ENCODE measurements around the gene ZNF638. TPM values are rescaled to one million over a fixed set of nuclear protein-coding genes. Genes with fewer than 3 reads are reported as not detected.

The ZNF638 gene
- total RNA-seq, 2 donors from 2014 or later: 73.2 to 76.9 TPM

DNA sequence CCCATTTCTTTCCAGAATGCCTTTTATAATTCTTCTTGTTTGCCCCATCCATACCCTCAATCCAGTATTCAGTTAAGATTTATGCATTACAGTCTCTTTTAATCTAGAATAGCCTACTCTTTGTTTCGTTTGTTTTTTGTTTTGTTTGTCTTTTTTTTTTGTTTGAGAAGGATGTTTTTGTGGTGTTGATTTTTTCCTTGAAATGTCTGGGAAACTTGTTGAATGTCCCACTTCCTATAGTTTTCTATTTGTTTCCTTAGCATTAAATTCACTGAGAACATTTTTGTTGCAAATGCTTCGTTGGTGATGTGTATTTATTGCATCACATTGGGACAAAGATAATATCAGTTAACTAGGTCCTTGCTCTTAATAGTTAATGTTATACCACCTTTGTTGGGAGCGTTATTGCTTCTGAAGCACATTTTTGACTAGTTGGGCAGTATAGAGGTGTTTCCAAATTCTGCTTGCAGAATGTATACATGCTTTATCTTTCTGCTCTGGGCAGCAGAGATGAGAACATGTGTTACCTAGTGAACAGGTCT, 28.9 kb downstream of the ZNF638 start:
- no peak for DNase-seq
- no peak overlapping the region for H3K27ac ChIP-seq
- TF ChIP-seq, protein P1, sequence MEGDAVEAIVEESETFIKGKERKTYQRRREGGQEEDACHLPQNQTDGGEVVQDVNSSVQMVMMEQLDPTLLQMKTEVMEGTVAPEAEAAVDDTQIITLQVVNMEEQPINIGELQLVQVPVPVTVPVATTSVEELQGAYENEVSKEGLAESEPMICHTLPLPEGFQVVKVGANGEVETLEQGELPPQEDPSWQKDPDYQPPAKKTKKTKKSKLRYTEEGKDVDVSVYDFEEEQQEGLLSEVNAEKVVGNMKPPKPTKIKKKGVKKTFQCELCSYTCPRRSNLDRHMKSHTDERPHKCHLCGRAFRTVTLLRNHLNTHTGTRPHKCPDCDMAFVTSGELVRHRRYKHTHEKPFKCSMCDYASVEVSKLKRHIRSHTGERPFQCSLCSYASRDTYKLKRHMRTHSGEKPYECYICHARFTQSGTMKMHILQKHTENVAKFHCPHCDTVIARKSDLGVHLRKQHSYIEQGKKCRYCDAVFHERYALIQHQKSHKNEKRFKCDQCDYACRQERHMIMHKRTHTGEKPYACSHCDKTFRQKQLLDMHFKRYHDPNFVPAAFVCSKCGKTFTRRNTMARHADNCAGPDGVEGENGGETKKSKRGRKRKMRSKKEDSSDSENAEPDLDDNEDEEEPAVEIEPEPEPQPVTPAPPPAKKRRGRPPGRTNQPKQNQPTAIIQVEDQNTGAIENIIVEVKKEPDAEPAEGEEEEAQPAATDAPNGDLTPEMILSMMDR (IDR thresholded peaks at IDR 0.05): no peak
- H3K4me3 ChIP-seq: no peak overlapping the region
- no peak overlapping the region for H3K9ac ChIP-seq (ENCODE audit: low read depth in 2 of 2, low read length in 2 of 2)
- H3K36me3 ChIP-seq: peaks cover 2% of the 10 kb centered on the region
- H3K4me1 ChIP-seq: no peaks in the 10 kb centered on the region
- H3K27me3 ChIP-seq: no peaks in the 10 kb centered on the region
- H3K9me3 ChIP-seq: no peaks in the 10 kb centered on the region
- intact Hi-C loops (cut with DNase I): no loop called here

DNA sequence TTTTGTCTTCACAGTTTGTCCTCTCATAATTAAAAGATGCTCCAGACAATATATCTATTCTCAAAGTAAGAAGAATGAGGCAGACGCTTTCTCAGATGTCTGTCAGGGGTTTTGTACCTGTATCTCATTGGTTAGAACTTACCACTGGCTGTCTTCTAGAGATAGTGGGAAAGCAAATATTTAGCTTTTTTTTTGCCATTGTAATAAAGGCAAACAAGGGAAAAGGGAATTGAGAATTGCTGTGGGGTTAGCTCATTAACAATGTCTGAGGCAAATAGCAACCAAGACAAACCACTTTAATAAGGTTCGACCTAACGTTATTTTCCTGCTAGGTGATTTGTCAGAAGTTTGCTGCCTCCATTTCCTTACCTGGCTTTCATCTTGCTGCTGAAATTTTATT, 30.0 kb downstream of the ZNF638 start:
- Histone ChIP-seq H3K4me1 (no peaks in the 10 kb centered on the region), H3K4me3 (no peak overlapping the region), H3K9me3 (no peaks in the 10 kb centered on the region), H3K9ac (ENCODE audit: low read depth in 2 of 2, low read length in 2 of 2) (no peak overlapping the region), H3K27ac (no peak overlapping the region), H3K27me3 (no peaks in the 10 kb centered on the region), H3K36me3 (peaks cover 10% of the 10 kb centered on the region)
- DNase-seq: no peak
- intact Hi-C loops (cut with DNase I): no loop called here
- TF ChIP-seq, protein P1 (IDR thresholded peaks at IDR 0.05): no peak

- Histone ChIP-seq H3K9ac (ENCODE audit: low read depth in 2 of 2, low read length in 2 of 2) (no peak overlapping the region), H3K4me1 (no peaks in the 10 kb centered on the region), H3K9me3 (no peaks in the 10 kb centered on the region), H3K27ac (no peak overlapping the region), H3K27me3 (no peaks in the 10 kb centered on the region), H3K4me3 (no peak overlapping the region), H3K36me3 (peaks cover 10% of the 10 kb centered on the region)
- TF ChIP-seq, protein P1 (IDR thresholded peaks at IDR 0.05): no peak
- intact Hi-C loops (cut with DNase I): no loop called here
- no peak for DNase-seq
Observed at GRCh38 chr2:71362447-71362846, 30.9 kb downstream of the ZNF638 start.

DNA sequence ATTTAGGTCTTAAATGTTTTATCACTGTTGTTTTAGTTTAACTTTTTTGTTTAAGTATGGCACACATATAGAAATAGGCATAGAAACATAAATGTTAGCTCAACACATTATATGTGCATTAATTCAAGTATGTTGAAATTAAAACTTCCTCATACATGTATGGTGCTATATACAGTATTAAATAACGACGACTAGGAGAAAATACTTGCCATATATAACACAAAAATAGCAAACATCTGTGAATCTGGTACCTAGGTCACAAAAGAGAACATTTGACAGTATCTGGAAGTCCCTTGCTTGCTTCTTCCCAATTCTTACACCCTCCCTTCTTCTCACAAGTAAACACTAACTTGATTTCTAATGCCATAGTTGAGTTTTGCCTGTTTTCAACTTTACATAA, 38.4 kb downstream of the ZNF638 start:
- peaks cover 10% of the 10 kb centered on the region for H3K36me3 ChIP-seq
- intact Hi-C loops (cut with DNase I): no loop called here
- no peak for DNase-seq

GRCh38 chr2:71372042-71372441, 40.5 kb downstream of the ZNF638 start:
- Histone ChIP-seq H3K9ac (ENCODE audit: low read depth in 2 of 2, low read length in 2 of 2) (no peak overlapping the region), H3K27me3 (no peaks in the 10 kb centered on the region), H3K4me1 (no peaks in the 10 kb centered on the region), H3K4me3 (no peak overlapping the region), H3K27ac (no peak overlapping the region), H3K9me3 (no peaks in the 10 kb centered on the region), H3K36me3 (no peaks in the 10 kb centered on the region)
- TF ChIP-seq, protein P1 (IDR thresholded peaks at IDR 0.05): no peak
- DNase-seq: no peak
- intact Hi-C loops (cut with DNase I): no loop called here

More for the DNA sequence above, 38.4 kb downstream of the ZNF638 start:
- Histone ChIP-seq H3K9me3 (no peaks in the 10 kb centered on the region), H3K27ac (no peak overlapping the region), H3K4me1 (no peaks in the 10 kb centered on the region), H3K9ac (ENCODE audit: low read depth in 2 of 2, low read length in 2 of 2) (no peak overlapping the region), H3K27me3 (no peaks in the 10 kb centered on the region), H3K4me3 (no peak overlapping the region)
- TF ChIP-seq, protein P1 (IDR thresholded peaks at IDR 0.05): no peak

Measured in colonic mucosa (tissue), 4 donors.